ENCODE results near the gene NELFE.
"Not testable (repeated sequence)": the region's sequence is repeated elsewhere in the genome, so short reads cannot be mapped to it uniquely, and the experiment has no call there.

The NELFE gene

DNA sequence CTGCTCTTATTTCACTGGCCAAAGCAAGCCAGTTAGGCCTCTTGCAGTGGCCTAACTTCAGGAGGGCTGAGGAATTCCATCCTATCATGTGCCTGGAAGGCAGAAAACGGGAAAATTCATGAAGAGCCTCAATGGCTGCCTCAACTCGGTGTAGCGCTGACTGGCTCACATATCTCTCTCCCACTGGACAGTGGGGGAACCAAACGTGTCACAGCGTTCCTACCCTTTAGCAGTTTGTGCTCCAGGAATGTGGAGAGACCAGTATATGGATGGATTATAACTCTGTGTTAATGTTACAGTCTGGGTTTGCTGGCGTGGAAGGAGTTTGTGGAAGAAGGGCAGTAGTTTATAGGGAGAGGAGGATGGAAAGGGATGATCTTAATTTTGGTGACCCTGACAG, 43.0 kb downstream of the NELFE start:
- no peak for DNase-seq (ENCODE audit: low read depth)

DNA sequence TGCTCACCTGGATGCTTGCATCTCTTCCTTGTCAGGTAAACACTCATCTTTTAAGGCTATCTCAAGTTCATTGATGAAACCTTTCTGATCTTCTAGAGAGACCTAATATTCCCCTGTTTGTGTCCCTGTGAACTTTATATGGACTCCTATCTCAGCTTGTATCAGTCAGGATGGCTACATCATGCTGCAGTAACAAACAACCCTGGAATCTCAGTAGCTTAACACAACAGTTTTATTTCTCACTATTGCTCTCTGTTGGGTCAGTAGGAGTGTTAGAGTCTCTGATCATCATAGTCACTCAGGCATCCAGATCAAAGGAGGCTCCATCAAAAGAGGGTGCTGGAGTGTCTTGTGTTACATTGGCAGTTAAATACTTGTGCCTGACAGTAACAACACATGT, 43.4 kb downstream of the NELFE start:
- DNase-seq (ENCODE audit: low read depth) = no peak

DNA sequence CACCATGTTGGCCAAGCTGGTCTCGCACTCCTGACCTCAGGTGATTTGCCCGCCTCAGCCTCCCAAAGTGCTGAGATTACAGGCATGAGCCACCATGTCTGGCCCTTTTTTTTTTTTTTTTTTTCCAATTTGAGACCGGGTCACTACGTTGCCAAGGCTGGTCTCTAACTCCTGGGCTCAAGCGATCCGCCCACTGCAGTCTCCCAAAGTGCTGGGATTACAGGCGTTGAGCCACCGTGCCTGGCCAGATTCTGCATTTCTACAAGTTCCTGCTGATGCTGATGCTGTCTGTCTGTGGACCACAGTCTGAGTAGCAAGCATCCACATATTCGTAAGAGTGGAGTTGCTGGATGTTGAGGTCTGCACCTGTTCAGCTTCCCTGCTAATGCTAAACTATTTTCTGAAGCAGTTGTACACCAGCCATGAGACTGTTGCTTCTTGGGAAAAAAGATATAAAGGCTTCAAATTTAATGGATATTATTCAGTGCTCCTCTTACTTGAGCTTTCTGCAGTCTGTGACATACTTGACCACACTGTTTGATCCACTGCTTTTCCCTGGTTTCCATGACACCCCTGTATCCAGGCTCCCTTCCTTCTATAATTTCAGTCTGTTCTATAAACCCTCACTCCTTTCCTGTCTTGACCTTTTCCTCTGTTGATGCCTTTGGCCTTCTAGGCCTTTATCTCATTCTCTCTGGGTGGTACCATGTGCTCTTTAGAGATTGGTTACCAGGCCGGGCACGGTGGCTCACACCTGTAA, 46.8 kb downstream of the NELFE start:
- DNase-seq (ENCODE audit: low read depth) = no peak

DNA sequence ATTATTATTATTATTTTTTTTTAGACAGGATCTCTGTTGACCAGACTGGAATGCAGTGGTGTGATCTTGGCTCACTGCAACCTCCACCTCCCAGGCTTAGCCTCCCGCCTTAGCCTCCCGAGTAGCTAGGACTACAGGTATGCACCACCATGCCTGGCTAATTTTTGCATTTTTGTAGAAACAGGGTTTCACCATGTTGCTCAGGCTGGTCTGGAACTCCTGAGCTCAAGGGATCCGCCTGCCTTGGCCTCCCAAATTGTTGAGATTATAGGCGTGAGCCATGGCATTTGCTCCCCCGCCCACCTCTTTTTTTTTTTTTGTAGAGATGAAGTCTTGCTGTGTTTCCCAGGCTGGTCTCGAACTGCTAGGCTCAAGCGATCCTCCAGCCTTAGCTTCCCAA, 49.5 kb downstream of the NELFE start:
- DNase-seq (ENCODE audit: low read depth) = not testable (repeated sequence)

DNA sequence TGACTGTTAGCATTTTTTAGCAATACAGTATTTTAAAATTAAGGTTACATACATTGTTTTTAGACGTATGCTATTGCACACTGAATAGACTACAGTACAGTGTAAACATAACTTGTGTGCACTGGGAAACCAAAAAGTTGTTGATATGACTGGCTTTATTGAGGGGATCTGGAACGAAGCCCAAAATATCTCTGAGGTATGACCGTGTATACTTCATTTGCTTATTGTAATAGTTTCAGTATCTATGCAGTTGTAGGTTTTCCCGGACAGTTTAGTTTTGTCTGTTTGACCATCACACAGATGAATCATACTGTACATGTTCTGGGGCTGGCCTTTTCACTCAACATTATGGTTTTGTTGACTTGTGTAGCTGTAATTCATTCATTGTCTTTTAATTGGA, 50.0 kb downstream of the NELFE start:
- no peak for DNase-seq (ENCODE audit: low read depth)

DNA sequence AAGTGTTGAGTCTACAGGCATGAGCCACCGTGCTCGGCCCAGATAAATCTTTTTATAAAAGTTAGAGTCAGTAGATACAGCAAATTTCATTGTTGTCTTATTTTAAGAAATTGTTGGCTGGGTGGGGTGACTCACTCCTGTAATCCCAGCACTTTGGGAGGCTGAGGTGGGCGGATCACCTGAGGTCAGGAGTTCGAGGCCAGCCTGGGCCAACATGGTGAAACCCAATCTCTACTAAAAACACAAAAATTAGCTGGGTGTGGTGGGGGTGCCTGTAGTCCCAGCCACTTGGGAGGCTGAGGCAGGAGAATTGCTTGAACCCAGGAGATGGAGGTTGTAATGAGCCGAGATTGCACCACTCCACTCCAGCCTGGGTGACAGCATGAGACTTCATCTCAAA, 50.5 kb downstream of the NELFE start:
- not testable (repeated sequence) for DNase-seq (ENCODE audit: low read depth)

DNA sequence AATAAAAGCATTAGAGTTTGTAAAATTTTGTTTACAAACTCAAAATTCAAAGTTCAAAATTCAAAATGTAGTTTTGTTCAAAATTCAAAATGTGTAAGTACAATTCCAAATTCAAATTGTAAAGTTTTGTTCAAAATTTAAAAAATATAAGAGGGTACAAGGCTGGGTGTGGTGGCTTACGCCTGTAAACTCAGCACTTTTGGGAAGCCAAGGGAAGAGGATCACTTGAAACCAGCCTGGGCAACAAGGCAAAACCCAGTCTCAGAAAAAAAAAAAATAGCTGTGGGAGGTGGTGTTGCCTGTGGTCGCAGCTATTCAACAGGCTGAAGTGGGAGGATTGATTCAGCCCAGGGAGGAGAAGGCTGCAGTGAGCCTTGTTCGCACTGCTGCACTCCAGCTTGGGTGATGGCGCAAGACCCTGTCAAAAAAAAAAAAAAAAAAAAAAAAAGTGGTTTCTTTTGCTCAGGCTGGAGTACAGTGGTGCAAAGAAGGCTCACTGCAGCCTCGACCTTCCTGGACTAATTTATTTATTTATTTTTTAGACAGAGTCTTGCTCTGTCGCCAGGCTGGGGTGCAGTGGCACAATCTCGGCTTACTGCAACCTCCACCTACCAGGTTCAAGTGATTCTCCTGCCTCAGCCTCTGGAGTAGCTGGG, 51.5 kb downstream of the NELFE start:
- no peak for DNase-seq (ENCODE audit: low read depth)

DNA sequence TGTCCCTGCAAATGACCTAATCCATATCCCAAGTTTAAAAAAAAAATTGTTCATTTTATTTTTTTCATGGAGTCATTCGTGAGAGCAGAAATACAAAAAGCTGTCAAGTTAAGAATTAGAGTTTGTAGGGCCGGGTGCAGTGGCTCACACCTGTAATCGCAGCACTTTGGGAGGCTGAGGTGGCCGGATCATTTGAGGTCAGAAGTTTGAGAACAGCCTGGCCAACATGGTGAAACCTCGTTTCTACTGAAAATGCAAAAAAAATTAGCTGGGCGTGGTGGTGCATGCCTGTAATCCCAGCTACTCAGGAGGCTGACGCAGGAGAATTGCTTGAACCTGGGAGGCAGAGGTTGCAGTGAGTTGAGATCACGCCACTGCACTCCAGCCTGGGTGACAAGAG, 52.0 kb downstream of the NELFE start:
- not testable (repeated sequence) for DNase-seq (ENCODE audit: low read depth)

DNA sequence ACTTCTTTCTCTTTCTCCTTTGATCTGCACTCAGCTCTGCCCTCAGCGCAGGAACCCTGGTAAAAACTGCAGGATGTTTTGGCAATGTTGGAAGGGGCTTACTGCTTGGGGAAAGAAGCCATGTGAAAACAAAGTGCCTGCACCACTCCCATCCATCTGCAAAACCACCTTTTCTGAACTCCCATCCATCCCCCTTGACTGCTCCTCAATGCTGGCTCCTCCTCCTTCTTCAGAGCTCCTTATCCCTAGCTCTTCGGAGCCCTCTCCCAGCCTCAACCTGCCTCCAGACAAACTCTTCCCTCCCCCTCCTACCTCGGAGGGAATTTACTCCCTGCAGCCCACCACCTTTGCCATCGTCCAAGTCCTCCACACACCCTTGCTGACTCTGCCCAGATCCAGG, 52.6 kb downstream of the NELFE start:
- DNase-seq (ENCODE audit: low read depth) = no peak

DNA sequence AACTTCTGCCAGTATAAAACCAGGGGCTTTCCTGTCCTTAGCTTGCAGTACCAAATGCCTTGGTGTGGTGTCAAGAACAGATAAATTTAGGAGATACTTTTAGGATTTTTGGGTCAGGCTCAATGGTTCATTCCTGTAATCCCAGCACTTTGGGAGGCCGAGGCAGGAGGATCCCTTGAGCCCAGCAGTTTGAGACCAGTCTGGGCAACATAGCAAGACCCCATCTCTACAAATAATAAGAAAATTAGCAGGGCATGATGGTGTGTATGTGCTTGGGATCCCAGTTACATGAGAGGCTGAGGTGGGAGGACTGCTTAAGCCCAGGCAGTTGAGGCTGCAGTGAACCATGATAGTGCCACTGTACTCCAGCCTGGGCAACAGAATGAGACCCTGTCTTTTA, 53.7 kb downstream of the NELFE start:
- no peak for DNase-seq (ENCODE audit: low read depth)

DNA sequence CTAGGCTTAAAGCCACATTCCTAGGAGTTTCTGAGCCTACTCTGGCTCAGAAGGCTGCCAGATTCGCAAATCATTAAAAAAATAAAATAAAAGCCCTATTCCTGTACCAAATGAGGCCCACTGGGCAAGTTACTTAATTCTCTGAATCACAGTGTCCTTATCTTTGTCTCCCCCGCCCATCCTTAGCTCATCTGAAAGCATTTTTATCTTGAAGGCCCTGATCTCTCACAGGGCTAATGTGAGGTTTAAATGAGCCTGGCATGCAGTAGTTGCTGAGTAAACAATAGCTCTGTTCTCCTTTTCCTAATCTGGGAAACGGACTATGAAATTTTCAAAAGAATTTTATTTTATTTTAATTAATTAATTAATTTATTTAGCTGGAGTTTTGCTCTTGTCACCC, 54.8 kb downstream of the NELFE start:
- DNase-seq (ENCODE audit: low read depth) = no peak
